ENCODE results near the gene HYAL2.

DNA sequence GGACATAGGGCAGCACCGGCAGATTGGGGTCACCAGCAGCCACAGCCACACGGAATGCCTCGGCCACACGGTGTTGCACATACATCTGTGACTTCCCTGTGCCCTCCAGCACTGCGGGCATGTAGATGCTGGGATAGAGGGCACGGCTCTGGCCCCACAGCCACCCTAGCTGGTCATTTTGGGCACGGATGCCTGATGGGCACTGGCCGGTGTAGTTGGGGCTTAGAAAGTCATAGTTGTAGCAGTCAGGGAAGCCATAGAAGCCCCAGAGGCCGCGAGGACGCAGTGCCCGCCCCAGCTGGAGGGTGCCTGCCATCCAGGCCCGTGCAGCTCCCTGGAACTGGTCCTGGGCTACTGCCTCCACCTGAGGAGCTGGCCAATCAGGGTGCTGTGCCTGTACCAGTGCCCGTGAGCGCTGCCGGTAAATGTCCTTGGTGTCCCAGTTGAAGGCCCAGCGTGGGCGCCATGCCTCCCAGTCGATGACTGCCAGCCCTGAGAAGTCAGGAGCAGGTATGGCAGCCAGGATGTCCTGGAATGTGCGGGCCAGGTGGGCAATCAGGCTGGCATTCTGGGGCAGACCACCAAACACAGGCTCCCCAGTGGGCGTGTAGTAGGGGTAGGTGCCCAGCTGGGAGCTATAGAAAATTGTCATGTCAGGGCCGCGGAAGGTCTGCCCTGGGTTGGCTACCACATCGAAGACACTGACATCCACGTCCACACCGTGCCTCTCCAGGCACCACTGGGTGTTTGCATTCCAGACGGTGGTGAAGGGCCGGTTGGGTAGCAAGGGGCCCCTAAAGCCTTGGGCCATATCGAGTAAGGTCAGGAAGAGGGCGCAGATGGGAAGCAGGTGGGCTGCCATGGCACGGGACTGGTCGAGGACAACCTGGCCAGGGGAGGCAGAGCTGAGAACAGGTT, 20.2 kb downstream of the HYAL2 start:
- TF ChIP-seq POLR2A (IDR thresholded peaks at IDR 0.05; ENCODE audit: low read depth, low read length) (no peak), POLR2AphosphoS5 (IDR thresholded peaks at IDR 0.05; ENCODE audit: low read length) (no peak), ZZZ3 (IDR thresholded peaks at IDR 0.05; ENCODE audit: control insufficient read depth, insufficient read length, low read depth) (no peak), SREBF1 (IDR thresholded peaks at IDR 0.05; ENCODE audit: low read length) (no peak), EP300 (IDR thresholded peaks at IDR 0.05; ENCODE audit: borderline replicate concordance in 1 of 2, control insufficient read depth in 1 of 2, low read depth in 2 of 2, low read length in 2 of 2) (no peak), TARDBP (IDR thresholded peaks at IDR 0.05; ENCODE audit: borderline replicate concordance) (no peak), SRF (IDR thresholded peaks at IDR 0.05; ENCODE audit: low read depth in 2 of 2, low read length in 2 of 2) (no peak), EZH2 (IDR thresholded peaks at IDR 0.05; ENCODE audit: borderline replicate concordance, control insufficient read depth, low read depth, low read length) (no peak), STAT1 (conservative IDR thresholded peaks at IDR 0.05) (no peak), RAD21 (IDR thresholded peaks at IDR 0.05; ENCODE audit: insufficient read depth, low read depth, low read length) (no peak)
- TF ChIP-seq, protein P1, sequence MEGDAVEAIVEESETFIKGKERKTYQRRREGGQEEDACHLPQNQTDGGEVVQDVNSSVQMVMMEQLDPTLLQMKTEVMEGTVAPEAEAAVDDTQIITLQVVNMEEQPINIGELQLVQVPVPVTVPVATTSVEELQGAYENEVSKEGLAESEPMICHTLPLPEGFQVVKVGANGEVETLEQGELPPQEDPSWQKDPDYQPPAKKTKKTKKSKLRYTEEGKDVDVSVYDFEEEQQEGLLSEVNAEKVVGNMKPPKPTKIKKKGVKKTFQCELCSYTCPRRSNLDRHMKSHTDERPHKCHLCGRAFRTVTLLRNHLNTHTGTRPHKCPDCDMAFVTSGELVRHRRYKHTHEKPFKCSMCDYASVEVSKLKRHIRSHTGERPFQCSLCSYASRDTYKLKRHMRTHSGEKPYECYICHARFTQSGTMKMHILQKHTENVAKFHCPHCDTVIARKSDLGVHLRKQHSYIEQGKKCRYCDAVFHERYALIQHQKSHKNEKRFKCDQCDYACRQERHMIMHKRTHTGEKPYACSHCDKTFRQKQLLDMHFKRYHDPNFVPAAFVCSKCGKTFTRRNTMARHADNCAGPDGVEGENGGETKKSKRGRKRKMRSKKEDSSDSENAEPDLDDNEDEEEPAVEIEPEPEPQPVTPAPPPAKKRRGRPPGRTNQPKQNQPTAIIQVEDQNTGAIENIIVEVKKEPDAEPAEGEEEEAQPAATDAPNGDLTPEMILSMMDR (IDR thresholded peaks at IDR 0.05 in 2 of 3, conservative IDR thresholded peaks at IDR 0.05 in 1 of 3; ENCODE audit: control insufficient read depth in 2 of 3, extremely low read depth in 1 of 3, insufficient read depth in 1 of 3, low read depth in 3 of 3, low read length in 3 of 3): no peak
- TF ChIP-seq, protein P2, sequence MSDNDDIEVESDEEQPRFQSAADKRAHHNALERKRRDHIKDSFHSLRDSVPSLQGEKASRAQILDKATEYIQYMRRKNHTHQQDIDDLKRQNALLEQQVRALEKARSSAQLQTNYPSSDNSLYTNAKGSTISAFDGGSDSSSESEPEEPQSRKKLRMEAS (IDR thresholded peaks at IDR 0.05; ENCODE audit: low read depth, low read length): no peak
- TF ChIP-seq, protein P3, sequence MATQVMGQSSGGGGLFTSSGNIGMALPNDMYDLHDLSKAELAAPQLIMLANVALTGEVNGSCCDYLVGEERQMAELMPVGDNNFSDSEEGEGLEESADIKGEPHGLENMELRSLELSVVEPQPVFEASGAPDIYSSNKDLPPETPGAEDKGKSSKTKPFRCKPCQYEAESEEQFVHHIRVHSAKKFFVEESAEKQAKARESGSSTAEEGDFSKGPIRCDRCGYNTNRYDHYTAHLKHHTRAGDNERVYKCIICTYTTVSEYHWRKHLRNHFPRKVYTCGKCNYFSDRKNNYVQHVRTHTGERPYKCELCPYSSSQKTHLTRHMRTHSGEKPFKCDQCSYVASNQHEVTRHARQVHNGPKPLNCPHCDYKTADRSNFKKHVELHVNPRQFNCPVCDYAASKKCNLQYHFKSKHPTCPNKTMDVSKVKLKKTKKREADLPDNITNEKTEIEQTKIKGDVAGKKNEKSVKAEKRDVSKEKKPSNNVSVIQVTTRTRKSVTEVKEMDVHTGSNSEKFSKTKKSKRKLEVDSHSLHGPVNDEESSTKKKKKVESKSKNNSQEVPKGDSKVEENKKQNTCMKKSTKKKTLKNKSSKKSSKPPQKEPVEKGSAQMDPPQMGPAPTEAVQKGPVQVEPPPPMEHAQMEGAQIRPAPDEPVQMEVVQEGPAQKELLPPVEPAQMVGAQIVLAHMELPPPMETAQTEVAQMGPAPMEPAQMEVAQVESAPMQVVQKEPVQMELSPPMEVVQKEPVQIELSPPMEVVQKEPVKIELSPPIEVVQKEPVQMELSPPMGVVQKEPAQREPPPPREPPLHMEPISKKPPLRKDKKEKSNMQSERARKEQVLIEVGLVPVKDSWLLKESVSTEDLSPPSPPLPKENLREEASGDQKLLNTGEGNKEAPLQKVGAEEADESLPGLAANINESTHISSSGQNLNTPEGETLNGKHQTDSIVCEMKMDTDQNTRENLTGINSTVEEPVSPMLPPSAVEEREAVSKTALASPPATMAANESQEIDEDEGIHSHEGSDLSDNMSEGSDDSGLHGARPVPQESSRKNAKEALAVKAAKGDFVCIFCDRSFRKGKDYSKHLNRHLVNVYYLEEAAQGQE (IDR thresholded peaks at IDR 0.05; ENCODE audit: low read depth, low read length): no peak
